HG03066 (cell line): ENCODE measurements around the gene ITGB7.

ENCODE experiments used
- ATAC-seq: cut with Tn5 transposase; IDR thresholded peaks from one replicate; pipeline ENCODE4 v1.9.1; 2021; ENCODE audit warnings: low read depth; ENCODE audit not compliant: unreplicated experiment

The ITGB7 gene

GRCh38 chr12:53199700-53200099, 7.4 kb downstream of the ITGB7 start:
- ATAC-seq = no peak

GRCh38 chr12:53198486-53199110, 8.5 kb downstream of the ITGB7 start:
- no peak for ATAC-seq

GRCh38 chr12:53197011-53197640, 9.9 kb downstream of the ITGB7 start:
- no peak for ATAC-seq

GRCh38 chr12:53196486-53196885, 10.6 kb downstream of the ITGB7 start:
- no peak for ATAC-seq

GRCh38 chr12:53195516-53196420, 11.3 kb downstream of the ITGB7 start:
- no peak for ATAC-seq

- ATAC-seq = no peak
Measured at GRCh38 chr12:53194973-53195372, 12.1 kb downstream of the ITGB7 start.

GRCh38 chr12:53193985-53194716, 12.9 kb downstream of the ITGB7 start:
- ATAC-seq = no peak

- no peak for ATAC-seq
Measured at GRCh38 chr12:53193040-53193439, 14.0 kb downstream of the ITGB7 start.

GRCh38 chr12:53192531-53193021, 14.5 kb downstream of the ITGB7 start:
- ATAC-seq = no peak

- ATAC-seq = no peak
Measured at GRCh38 chr12:53191885-53192530, 15.0 kb downstream of the ITGB7 start.

GRCh38 chr12:53191096-53191884, 15.8 kb downstream of the ITGB7 start:
- no peak for ATAC-seq

GRCh38 chr12:53190108-53190729, 16.8 kb downstream of the ITGB7 start:
- ATAC-seq = no peak

GRCh38 chr12:53187145-53187899, 19.7 kb downstream of the ITGB7 start:
- ATAC-seq = no peak

- ATAC-seq = no peak
Measured at GRCh38 chr12:53186745-53187144, 20.3 kb downstream of the ITGB7 start.

GRCh38 chr12:53185582-53186153, 21.4 kb downstream of the ITGB7 start:
- ATAC-seq = no peak

GRCh38 chr12:53184828-53185227, 22.2 kb downstream of the ITGB7 start:
- ATAC-seq = no peak

- no peak for ATAC-seq
Measured at GRCh38 chr12:53182903-53183302, 24.1 kb downstream of the ITGB7 start.

- ATAC-seq = no peak
Measured at GRCh38 chr12:53181935-53182334, 25.1 kb downstream of the ITGB7 start.
